Keratinocyte (primary cell): ENCODE data around the gene TMA16.

ENCODE experiments used
- EZH2 ChIP-seq: IDR thresholded peaks from one replicate; pipeline ENCODE4 v1.6.1; 2012; ENCODE audit warnings: inconsistent platforms, mild to moderate bottlenecking, low read length, moderate library complexity
- TF ChIP-seq, protein P1 (sequence below), 3 experiments: IDR thresholded peaks in 1 of 3; conservative IDR thresholded peaks in 1 of 3; optimal IDR thresholded peaks in 1 of 3; 2 replicates in 2 of 3; 3 replicates in 1 of 3; pipeline versions ENCODE3 to v1.5.1; 2011; ENCODE audit warnings: low read length in 3 of 3, mild to moderate bottlenecking in 3 of 3, moderate library complexity in 2 of 3, control low read depth in 1 of 3, inconsistent platforms in 1 of 3; ENCODE audit not compliant: insufficient read depth in 2 of 3; ENCODE audit errors: extremely low read depth in 1 of 3

DNA sequence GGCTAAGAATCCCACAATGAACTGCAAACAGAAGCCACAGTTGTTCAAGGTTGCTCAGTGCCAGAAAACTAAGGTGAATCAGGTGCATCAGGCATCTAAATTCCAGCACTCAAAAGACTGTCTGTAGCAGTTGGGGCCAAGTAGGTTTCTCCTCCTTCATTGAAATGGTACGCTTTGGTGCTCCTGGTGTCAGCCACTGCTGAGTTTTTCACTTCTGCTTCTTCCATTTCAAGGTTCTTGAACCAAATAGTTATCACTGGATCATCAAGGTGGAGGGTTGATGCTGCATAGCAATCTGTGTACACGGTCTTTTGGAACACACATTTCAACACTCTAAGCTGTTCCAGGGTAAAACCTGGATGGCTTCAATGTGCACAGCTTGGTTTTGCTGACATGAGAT is 74.4 kb downstream of the TMA16 start:
- TF ChIP-seq, protein P1, sequence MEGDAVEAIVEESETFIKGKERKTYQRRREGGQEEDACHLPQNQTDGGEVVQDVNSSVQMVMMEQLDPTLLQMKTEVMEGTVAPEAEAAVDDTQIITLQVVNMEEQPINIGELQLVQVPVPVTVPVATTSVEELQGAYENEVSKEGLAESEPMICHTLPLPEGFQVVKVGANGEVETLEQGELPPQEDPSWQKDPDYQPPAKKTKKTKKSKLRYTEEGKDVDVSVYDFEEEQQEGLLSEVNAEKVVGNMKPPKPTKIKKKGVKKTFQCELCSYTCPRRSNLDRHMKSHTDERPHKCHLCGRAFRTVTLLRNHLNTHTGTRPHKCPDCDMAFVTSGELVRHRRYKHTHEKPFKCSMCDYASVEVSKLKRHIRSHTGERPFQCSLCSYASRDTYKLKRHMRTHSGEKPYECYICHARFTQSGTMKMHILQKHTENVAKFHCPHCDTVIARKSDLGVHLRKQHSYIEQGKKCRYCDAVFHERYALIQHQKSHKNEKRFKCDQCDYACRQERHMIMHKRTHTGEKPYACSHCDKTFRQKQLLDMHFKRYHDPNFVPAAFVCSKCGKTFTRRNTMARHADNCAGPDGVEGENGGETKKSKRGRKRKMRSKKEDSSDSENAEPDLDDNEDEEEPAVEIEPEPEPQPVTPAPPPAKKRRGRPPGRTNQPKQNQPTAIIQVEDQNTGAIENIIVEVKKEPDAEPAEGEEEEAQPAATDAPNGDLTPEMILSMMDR (optimal IDR thresholded peaks at IDR 0.05 in 1 of 3, IDR thresholded peaks at IDR 0.05 in 1 of 3, conservative IDR thresholded peaks at IDR 0.05 in 1 of 3; ENCODE audit: extremely low read depth in 1 of 3, insufficient read depth in 2 of 3, low read length in 3 of 3): no peak
- no peak for TF ChIP-seq EZH2
